Measurements from ENCODE around the gene THRB. TPM values are rescaled to one million over a fixed set of nuclear protein-coding genes. Genes with fewer than 3 reads are reported as not detected.

Gene THRB
- total and polyA plus RNA-seq, 2 experiments from 2014 or later, result 0.49 to 0.57 TPM

- H3K9me3 ChIP-seq (ENCODE audit: low read depth), result no peaks in the 10 kb centered on the region
- no peaks in the 10 kb centered on the region for H3K4me1 ChIP-seq (ENCODE audit: low read depth)
- no peaks in the 10 kb centered on the region for H3K36me3 ChIP-seq
- TF ChIP-seq CTCF (IDR thresholded peaks at IDR 0.05; ENCODE audit: low read depth, low read length), result peak; percentile 71
- peaks cover 41% of the 10 kb centered on the region for H3K27me3 ChIP-seq
- DNase-seq (ENCODE audit: low read depth in 1 of 2, low spot score in 1 of 2), result peak; percentile 56 to 95
- H3K4me3 ChIP-seq, result no peak overlapping the region
- no peak overlapping the region for H3K27ac ChIP-seq
Measured at GRCh38 chr3:24496529-24497482, 2.2 kb upstream of the THRB start.

DNA sequence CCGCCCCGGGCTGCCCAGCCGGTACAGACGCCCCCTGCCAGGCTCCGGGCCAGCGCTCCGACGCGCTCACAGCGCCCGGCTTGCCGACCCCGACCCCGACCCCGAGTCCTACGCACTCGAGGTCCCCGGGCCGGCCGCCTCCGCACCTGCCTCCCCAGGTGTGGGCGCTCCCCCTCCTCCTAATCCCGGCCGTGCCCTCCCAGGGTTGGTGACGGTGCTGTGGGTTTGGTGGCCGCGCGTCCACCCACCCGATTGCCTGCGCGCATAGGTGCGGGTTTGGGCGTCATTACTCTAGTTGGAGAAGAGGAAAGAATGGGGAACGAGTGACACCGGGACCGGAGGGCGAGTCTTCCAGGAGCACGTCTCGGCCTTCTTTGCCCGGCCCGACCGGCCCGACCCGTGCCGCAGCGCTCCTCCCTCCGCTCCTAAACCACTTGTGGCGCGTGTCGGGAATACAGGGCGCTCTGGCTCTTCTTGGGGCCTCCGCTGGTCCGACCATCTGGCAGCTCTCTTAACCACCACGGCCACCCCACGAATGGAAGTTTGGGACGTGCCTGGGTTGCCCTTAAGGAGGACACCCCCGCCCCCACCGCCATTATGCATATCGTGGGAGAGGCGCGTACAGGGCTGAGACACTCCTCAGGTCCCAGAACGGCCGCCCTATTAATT is 810 bp upstream of the THRB start:
- Histone ChIP-seq H3K4me1 (ENCODE audit: low read depth) (no peaks in the 10 kb centered on the region), H3K4me3 (peak overlapping the region; percentile 69), H3K27me3 (peaks cover 55% of the 10 kb centered on the region), H3K27ac (no peak overlapping the region), H3K9me3 (ENCODE audit: low read depth) (no peaks in the 10 kb centered on the region), H3K36me3 (no peaks in the 10 kb centered on the region)
- TF ChIP-seq CTCF (IDR thresholded peaks at IDR 0.05; ENCODE audit: low read depth, low read length), result no peak
- peak; percentile 21 to 56 for DNase-seq (ENCODE audit: low read depth in 1 of 2, low spot score in 1 of 2)

DNA sequence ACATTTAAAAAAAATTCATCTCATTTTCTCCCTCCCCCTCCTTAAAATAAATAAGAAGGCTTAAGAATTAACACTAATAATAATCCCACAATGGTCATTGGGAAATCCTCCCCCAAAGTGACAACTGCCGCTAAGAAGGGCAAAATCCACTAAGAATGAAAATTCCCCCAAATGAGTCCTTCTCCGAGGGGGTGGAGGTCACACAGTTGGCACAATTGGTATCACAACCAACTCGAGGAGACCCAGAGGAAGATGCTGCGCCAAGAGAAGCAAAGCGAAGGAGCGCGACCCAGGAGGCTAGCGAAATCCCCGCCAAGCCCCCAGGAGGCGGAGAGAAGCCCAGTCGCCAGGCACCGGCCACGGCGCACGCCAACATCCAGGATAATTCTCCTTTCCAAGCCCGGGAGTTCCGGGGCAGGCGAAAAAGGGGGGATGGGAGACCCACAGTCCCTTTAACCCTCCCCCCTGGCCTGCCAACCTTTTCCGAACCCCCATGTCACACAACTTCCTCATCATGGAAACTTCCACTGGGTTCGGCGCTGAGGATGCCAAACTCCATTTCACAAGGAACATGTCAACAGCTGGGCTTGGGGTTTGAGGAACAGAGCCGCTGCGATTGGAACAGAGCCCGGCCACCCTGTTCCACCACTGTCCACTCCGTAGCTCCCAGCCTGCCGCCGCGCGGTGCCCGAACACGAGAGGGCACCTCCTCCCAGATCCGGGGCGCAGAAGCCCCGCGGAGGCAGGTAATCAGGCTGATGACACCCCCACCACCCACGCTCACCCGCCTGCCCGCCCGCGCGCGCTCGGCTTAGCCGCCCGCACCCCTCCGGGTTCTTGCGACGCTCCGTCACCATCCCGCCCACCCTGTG is 668 bp downstream of the THRB start:
- Histone ChIP-seq H3K4me1 (ENCODE audit: low read depth) (no peaks in the 10 kb centered on the region), H3K9me3 (ENCODE audit: low read depth) (no peaks in the 10 kb centered on the region), H3K27me3 (peaks cover 65% of the 10 kb centered on the region), H3K27ac (no peak overlapping the region), H3K4me3 (peak overlapping the region; percentile 69), H3K36me3 (no peaks in the 10 kb centered on the region)
- TF ChIP-seq CTCF (IDR thresholded peaks at IDR 0.05; ENCODE audit: low read depth, low read length), result no peak
- peak; percentile 51 to 59 for DNase-seq (ENCODE audit: low read depth in 1 of 2, low spot score in 1 of 2)

DNA sequence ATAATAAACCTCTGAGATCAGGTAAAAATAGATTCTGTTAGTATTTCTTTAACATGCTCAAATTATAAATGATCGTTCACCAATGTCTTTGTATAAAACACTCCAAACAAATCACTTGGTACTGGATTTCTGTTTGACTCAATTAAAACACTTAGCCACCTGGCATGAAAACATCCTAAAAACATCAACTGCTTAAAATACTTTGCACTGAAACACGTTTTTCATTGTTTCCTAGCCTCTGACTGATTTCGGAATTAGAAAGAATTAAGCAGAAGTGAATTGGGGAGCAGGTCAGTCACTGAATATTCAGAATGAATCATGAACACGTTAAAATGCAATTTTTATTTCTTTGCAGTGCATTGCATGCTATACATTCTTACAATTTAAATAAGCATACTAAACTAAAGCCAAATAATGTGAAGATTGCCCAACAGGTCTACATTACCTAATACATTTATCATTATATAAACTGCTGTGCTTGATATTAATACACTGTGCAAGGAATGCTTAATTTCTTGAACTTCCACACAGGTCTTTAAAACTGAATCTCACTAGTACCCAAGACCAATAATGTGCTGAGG is 1.6 kb downstream of the THRB start:
- no peak overlapping the region for H3K4me3 ChIP-seq

More for the DNA sequence above, 1.6 kb downstream of the THRB start:
- Histone ChIP-seq H3K9me3 (ENCODE audit: low read depth) (no peaks in the 10 kb centered on the region), H3K27me3 (peaks cover 65% of the 10 kb centered on the region), H3K27ac (no peak overlapping the region), H3K36me3 (no peaks in the 10 kb centered on the region), H3K4me1 (ENCODE audit: low read depth) (no peaks in the 10 kb centered on the region)
- no peak for DNase-seq (ENCODE audit: low read depth in 1 of 2, low spot score in 1 of 2)
- TF ChIP-seq CTCF (IDR thresholded peaks at IDR 0.05; ENCODE audit: low read depth, low read length), result no peak
